ENCODE results near the gene PCP4L1. TPM values are rescaled to one million over a fixed set of nuclear protein-coding genes. Genes with fewer than 3 reads are reported as not detected.

The PCP4L1 gene
- total RNA-seq, 2 donors from 2014 or later, result 2.6 TPM; not detected in 1

DNA sequence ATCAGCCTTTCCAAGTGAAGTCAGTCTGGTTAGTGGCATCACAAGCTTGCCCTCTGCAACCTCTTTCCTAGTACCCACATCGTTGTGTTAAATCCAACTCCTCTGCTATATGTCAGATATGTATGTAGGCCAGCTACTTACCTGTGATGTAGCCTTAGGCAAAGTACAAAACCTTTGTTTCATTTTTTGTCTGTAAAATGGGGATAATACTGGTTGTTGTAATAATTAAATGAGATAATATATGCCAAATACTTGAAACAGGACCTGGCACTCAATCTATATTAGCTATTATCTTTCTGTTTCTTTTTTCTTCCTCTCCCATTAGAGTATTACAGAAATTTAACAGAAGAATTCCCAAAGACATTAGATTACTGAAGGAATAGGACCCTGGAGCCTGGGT, 1.2 kb downstream of the PCP4L1 start:
- ATAC-seq (no peak), DNase-seq (no peak)
- intact Hi-C loops (cut with DNase I, micrococcal nuclease), result no loop called here

DNA sequence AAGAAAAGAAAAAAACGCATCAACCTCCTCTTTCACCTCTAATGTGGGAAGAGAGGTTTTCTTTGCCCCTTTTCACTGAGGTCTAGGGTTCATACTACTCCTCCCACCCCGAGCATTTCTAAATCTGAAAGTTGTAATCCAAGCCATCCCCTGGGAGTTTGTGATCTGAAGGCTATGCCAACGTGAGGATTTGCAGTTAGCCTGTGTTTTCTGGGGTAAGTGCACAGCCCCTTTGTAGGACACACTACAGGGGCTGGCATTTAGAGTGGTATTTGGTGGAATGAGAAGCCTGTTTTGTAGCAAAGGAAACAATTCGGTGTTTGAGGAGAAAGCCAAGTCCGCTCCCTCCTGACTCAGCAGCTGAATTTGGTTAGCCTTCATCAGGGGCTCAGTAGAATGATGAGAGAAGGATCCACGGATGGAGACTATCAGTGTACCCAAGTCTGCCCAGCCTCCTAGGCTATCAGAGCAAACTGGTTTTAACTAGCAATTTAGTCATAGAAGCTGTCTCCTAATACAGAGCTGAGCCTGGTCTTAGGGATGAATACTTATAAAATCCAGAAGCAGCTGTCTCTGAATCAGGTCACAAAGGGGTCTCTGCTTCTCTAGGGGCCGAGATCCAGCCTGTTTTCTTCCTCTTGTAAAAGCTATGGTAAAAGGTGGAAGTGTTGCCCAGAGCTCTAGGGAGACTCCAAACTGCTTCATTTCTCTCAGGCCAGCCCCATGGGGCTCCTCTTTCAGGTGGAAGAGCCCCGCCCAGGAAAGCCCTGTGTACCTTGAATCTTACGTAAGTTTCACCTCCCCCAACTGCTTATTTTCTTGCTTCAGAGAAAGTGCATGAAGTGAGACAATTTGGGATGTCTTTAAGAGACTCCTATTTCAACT, 2.1 kb downstream of the PCP4L1 start:
- intact Hi-C loops (cut with DNase I, micrococcal nuclease), result no loop called here
- ATAC-seq (peak; percentile 57), DNase-seq (no peak)

DNA sequence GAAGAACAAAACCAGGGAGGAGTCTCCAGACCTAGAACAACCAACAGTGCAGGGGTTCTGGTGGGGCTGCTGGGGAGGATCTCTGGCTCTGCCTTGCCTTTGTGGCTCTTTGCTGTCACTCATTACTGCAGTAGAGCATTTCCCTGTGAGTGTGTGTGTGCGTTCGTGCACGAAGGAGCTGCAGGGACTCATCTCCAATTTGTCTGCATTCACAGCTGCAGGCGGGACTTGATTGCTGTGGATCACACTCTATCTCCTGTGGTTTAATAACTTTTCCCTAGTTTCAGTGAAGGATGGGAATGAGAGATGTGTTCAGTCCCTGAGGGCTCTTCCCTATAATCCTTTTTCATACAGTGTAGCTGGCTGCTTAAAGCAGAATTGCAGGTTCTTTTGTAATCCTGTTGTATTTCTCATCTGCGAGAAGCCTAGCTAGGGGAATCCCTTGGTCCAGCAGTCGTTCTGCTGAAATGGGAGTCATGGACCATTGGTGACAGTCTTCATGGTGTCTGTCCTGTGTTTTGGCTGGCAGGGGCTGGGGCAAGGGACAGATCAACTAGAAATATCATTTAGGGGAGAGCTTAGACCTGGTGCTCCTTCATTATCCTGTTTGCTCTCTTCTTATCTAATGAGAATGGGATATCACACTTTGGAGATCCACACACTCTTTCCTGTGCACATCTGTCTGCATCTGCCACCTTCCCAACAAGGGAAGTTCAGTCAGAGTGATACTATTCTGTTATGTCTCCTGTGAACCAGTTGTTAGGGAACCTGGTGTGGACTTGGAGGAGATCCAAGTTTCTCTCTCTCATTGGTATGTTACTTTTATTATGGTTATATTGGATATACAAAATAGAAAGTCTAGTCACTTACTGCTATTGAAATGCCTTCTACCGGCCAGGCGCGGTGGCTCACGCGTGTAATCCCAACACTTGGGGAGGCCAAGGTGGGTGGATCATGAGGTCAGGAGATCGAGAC, 3.0 kb downstream of the PCP4L1 start:
- intact Hi-C loops (cut with DNase I, micrococcal nuclease), result no loop called here
- DNase-seq (no peak), ATAC-seq (peak; percentile 38)

DNA sequence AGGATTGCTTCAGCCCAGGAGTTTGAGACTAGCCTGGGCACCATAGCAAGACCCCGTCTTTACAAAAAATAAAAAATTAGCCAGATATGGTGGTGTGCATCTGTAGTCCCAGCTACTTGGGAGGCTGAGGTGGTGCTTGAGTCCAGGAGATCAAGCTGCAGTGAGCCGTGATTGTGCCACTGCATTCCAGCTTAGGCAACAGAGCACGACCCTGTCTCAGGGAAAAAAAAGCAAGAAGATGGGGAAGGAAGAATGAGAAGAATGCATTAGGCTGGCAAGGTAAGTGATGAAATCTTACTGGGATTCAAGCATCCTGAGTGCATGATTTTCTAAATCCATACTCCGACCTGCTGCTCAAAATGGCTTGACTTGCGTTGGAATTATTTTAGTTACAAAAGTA, 6.8 kb downstream of the PCP4L1 start:
- intact Hi-C loops (cut with DNase I, micrococcal nuclease), result no loop called here
- no peak for ATAC-seq
- DNase-seq, result no peak

DNA sequence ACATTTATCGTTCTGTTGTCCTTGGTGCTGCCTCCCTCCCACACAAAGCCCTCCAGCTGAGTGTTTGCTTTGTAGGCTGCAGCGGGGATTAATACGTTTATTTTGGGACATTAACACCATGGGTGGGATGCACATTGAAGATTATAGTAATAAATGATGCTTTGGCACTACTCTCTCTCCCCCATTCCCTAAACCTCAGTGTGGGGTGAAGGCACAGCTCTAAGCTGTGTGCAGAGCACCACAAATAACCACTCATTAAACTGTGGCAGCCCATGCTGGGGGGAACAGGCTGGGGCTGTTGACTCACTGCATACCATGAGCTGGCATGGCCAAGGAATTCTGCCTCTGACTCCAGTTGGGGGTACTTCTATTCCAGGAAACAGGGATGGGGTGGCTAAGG, 7.7 kb downstream of the PCP4L1 start:
- DNase-seq (no peak), ATAC-seq (no peak)
- intact Hi-C loops (cut with DNase I, micrococcal nuclease), result no loop called here

DNA sequence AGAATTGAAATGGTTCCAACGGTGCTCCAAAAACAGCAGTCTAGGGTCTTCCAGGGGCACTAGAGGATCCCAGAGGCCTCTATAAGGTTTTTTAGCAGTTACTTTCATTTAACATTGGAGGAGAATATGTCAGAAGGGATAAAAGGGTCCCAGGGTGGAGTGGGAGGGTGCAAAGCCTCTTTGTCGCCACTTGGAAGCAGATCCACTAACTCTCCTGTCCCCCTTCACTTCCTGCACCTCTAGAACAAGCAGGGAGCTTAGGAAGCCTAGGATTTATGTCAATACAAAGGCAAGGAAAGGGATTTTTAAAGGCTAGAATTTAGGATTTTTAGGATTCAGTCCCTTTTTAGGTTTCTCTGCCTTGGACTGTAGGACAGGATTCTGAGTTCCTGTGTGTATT, 8.3 kb downstream of the PCP4L1 start:
- intact Hi-C loops (cut with DNase I, micrococcal nuclease), result no loop called here
- ATAC-seq (no peak), DNase-seq (no peak)

DNA sequence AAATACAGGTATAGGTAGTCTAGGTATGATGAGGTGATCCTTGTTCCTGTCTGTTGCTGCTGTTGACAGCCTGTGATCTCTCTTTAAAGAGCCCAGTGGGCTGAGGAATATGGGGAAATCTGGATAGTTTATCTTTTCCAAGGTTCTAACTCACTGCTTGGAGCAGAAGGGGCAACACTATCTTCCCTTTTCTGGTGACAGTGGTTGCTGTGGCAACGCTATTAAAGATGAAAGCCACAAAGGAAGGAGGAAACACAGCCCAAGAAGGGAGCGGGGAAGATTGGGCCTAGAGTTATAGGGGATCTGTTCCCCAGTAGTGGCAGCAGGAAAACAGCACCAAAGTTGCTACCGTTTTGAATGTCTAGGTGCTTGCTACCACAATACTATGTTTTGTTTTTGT, 8.8 kb downstream of the PCP4L1 start:
- intact Hi-C loops (cut with DNase I, micrococcal nuclease), result no loop called here
- DNase-seq (no peak), ATAC-seq (no peak)

DNA sequence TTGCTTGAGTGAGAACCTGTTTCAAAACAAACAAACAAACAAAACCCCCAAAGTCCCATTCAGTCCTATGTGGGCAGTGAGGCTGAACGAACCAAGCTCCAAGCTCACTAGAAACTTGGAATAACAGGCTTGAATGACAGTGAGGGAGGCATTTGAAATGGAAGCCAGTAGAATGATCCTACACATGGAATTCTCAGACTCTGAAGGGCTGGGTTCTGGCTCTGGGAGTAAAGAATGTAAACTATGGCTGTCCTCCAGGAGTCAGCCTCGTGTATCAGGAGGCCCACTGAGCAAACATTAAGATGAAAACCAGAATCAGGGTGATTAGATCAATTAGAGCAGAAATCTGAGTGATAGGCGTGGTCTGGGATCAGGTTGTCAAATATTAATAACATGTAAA, 14.9 kb downstream of the PCP4L1 start:
- ATAC-seq, result no peak
- intact Hi-C loops (cut with DNase I, micrococcal nuclease), result no loop called here
- no peak for DNase-seq

DNA sequence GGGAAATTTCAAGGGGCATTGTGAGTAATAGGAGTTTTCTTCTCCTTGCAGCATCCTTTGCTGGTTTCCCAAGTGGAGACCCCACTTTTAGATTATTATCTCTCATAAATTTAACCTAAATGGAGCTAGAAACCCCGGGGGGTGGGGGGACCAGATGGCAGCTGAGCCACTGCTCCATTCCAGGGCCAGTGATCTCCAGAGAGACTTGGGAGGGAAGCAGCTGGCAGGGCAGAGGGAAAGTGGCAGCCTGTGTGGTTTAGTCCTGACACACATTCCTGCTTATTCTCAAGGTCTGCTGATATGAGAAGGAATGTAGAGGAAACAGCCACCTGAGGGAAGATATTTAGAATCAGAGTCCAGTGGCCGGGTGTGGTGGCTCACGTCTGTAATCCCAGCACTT, 16.3 kb downstream of the PCP4L1 start:
- DNase-seq, result no peak
- ATAC-seq, result no peak
- intact Hi-C loops (cut with DNase I, micrococcal nuclease), result no loop called here

DNA sequence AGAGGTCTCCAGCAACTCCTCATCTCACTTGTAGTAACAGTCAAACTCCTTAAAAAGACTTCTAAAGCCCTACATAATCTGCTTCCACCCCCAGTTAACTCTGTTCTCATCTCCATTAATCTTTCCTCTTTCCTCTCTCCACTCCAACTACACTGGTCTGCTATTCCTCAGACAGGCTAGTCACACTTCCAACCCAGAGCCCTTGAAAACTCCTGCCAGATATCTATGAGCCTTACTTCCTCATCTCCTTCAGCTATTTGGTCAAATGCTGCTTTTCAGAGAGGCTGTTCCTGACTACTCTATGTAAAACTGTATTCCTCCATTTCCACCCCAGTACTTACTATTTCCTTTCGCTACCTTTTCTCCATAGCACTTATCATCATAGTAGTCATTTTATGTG, 24.4 kb downstream of the PCP4L1 start:
- ATAC-seq, result no peak
- intact Hi-C loops (cut with DNase I, micrococcal nuclease), result no loop called here
- no peak for DNase-seq

DNA sequence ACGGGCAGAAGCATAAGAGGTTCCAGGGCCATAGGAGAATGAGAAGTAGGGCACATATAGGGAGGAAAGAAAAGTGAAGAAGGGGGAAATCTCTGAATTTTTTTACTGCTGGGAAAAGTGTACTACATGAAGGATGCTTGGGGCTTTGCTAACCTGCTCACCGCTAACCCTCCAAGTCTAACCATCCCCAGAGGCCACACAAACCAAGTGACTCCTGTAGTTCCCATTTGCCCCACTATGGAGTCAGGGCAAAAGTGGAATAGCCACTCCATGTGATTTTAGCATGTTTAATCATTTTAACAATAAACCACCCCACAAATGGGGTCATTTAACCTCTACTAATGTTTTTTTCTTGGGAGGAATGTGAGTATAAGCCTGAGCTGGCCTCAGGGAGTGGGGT, 26.6 kb downstream of the PCP4L1 start:
- ATAC-seq (no peak), DNase-seq (no peak)
- intact Hi-C loops (cut with DNase I, micrococcal nuclease), result no loop called here

DNA sequence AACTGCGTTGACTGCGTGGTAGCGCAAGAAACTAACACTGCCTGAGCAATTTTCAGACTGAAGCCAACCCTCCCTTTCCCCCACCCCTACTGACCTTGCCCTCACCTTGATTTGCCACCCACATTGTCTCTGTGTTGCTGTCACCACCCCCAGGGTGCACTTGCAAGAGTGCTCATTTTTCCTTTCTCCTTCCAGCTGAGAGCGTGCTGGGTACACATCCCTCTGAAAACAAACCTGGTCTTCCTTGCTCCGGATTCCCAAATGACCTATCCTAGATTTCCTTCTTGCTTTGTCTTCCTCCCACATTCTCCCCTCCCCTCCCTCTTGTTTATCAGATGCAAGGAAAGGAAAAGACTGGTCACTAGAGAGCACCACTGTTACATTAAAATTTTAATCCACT, 27.0 kb downstream of the PCP4L1 start:
- ATAC-seq (no peak), DNase-seq (no peak)
- intact Hi-C loops (cut with DNase I, micrococcal nuclease), result no loop called here

DNA sequence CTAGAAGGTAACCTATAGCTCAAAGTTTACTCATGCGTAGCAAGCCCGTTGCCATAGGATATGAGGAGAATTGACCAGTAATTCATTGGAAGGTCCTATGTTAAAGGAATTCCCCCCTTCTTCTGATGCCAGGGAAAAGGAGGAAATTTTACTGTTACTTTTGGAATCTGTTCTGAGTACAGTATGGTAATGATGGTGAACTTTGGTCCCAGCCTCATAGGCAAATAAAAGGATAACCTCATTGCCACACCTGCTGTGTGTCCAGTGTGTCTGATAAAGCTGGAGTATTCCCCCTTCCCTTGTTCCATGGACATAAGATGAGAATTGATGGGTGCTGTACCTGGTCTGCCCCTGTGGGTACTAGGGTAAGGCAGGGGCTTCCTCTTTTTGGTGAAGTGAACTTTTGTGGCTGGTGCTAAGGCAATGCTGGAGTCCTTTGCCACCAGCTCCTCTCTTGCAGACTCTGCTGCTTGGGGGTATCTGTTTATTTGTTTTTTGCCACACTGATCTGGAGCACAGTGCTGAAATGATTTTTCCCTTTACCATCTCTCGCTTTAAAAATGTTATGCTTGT, 29.0 kb downstream of the PCP4L1 start:
- ATAC-seq (peak; percentile 95), DNase-seq (no peak)
- intact Hi-C loops (cut with DNase I, micrococcal nuclease), result no loop called here

DNA sequence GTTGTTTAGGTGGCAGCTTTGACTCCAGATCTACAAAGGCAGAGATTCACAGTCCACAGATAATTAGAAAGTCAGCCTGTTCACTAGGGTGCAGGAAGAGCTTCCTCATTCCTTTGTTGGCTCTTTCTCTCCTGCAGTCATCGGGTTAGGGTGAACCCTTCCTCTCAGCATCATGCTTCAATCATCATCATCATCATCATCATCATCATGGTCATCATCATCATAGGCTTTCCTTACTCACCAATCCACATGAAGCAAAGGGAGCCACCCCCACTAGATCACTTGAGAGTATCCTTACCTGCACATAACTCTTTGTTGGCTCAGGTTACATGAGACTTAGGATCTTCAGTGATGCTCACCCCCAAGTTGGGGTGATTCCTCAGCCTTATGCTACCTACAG, 32.2 kb downstream of the PCP4L1 start:
- no peak for DNase-seq
- ATAC-seq, result no peak
- intact Hi-C loops (cut with DNase I, micrococcal nuclease), result loop anchor here in 1 of 2 donors (5.0 kb wide), 1 partner anchor 63 kb away; the partner anchor contains the start of gene TOMM40L

DNA sequence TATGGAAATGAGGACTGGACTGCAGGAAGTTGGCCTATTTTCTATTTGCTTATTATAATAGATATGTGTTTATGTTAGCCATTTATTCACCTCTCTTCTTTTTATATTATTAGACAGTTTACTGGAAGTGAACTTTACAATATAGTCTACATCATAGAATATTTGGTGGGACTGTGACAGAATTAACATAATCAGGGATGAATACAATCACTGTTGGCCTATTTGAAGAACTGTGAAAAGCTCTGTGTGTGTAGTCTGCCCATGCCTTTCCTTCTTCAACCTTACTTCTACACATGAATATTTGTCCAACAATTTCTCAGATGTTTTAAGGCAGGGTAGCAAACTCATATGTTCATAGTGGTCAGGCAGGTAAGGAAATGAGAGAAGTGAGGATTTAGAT, 38.9 kb downstream of the PCP4L1 start:
- no peak for ATAC-seq
- intact Hi-C loops (cut with DNase I, micrococcal nuclease), result no loop called here
- no peak for DNase-seq

DNA sequence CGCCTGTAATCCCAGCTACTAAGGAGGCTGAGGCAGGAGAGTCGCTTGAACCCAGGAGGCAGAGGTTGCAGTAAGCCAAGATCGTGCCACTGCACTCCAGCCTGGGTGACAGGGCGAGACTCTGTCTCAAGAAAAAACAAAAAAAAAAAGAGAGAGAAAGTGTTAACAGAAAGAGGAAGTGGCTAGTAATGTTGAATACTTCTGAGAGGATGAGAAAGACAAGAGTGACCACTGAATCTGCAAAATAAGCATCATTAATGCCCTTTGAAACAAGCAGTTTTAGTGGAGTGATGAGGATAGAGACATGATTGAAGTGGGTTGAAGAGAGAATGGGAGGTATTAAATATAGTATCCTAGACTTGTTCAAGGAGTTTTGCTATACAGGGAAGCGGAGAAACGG, 39.6 kb downstream of the PCP4L1 start:
- intact Hi-C loops (cut with DNase I, micrococcal nuclease), result no loop called here
- ATAC-seq (no peak), DNase-seq (no peak)

DNA sequence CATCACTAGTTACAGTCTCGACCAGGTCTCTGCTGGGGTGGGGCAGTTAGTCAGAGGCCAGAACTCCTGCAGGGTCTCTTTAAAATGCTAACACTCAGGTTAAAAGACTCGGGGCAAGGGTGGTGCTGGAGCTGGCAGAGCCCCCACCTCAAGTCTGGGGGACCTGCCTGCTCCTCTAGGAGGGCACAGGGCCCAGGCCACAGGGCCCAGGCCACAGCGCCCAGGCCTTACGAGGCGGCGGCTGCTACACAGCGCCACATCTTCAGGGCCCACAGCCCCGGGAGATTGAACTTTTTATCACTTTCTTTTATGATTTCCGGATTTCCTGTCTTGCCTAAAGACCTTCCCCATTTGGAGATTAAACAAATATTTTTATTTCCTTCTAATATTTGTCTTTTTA, 40.8 kb downstream of the PCP4L1 start:
- intact Hi-C loops (cut with DNase I, micrococcal nuclease), result no loop called here
- ATAC-seq (no peak), DNase-seq (no peak)

DNA sequence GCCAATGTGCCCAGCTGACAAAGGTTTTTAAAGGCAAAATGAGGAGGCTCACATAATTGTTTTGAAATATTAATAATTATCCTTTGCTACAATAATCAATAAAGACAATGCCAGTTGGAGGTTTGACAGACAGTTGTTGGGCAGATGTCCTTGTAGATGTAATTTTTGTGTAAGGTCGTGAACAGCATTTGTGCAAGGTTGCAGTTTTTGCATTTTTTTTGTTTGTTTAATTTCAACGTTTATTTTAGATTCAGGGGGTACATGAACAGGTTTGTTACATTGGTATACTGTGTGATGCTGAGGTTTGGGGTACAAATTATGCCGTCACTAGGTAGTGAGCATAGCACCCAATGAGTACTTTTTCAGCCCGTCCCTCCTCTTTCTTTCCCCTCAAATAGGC, 41.9 kb downstream of the PCP4L1 start:
- DNase-seq (no peak), ATAC-seq (no peak)
- intact Hi-C loops (cut with DNase I, micrococcal nuclease), result no loop called here

DNA sequence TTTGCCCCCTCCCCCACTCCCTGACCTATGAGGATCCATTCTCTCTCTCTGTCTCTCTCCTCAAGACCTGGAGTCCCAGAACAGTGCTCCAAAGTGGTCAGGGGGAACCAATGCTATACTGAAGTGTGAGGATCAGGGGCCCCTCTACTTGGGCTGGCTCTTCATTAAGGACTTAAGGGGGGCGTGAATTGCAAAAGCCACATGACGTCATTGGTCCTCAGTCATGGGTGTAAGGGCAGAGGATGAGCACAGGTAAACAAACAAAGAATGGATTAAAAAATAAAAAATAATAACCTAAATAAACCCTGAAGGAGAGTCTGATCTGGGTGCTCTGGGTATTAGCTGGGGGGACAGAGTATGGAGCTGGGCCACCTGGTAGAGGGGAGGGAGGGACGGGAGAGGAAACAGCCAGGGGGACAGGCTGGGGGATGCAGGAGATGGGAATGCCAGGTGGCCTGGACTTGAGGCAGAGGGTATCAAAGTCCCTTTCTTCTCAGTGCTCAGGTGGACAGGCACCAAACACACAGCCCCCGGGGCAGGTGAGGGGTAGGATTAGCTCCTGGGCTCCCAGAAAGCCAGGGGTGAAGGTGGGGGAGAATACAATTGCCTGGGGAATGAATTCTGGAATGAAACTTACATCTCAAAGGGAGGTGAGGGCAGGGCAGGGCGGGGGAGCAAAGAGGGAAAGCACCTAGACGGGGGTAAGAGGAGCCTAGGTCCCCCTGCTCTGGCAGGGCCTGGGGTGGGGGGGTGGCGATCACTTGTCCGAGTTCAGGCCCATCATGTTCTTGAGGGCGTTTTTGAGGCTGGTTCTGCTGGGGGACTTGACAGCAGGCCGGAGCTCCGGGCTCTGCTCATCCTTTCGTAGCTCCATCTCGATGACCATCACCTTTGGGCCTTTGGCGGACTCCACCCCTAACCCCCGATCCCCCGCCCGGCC, 46.7 kb downstream of the PCP4L1 start:
- ATAC-seq, result peak; percentile 11
- intact Hi-C loops (cut with DNase I, micrococcal nuclease), result no loop called here
- DNase-seq, result no peak
